HepG2 (cell line): Measurements from ENCODE around the gene NOL4L. TPM values are rescaled to one million over a fixed set of nuclear protein-coding genes. Genes with fewer than 3 reads are reported as not detected.
A peak's percentile ranks its signal among the peaks of the same experiment; 100 is the strongest.

Experiments used
- BRD4 ChIP-seq: sonication (generic); formaldehyde crosslinking; IDR thresholded peaks from 2 replicates; pipeline ENCODE4 v1.4.0; 2020; ENCODE audit warnings: missing genetic modification reagents
- DMAP1 ChIP-seq: IDR thresholded peaks from 2 replicates; pipeline ENCODE4 v1.6.1; 2016
- HNF4G ChIP-seq, 2 experiments: sonication (generic) in 1 of 2; formaldehyde crosslinking in 1 of 2; IDR thresholded peaks; 2 replicates each; pipeline versions ENCODE4 v1.4.0 to v1.6.1; 2011 to 2020; ENCODE audit warnings: borderline replicate concordance in 2 of 2, low read depth in 2 of 2, mild to moderate bottlenecking in 2 of 2, low read length in 1 of 2, missing genetic modification reagents in 1 of 2, moderate library complexity in 1 of 2
- LCORL ChIP-seq, 2 experiments: fragments of 450-650 bp in 1 of 2; sonication (generic) in 1 of 2; formaldehyde crosslinking in 1 of 2; IDR thresholded peaks; 2 replicates each; pipeline versions ENCODE4 v1.5.0 to v1.6.1; 2017 to 2020; ENCODE audit warnings: antibody characterized with exemption in 1 of 2, missing genetic modification reagents in 1 of 2
- PAX8 ChIP-seq: sonication (generic); formaldehyde crosslinking; IDR thresholded peaks from 2 replicates; pipeline ENCODE4 v1.8.0; 2022; ENCODE audit warnings: mild to moderate bottlenecking, missing genetic modification reagents, borderline replicate concordance
- SMAD9 ChIP-seq: sonication (generic); formaldehyde crosslinking; IDR thresholded peaks from 2 replicates; pipeline ENCODE4 v1.5.1; 2020; ENCODE audit warnings: mild to moderate bottlenecking, missing genetic modification reagents
- TBX2 ChIP-seq: sonication (generic); formaldehyde crosslinking; IDR thresholded peaks from 2 replicates; pipeline ENCODE4 v1.5.0; 2020; ENCODE audit warnings: missing genetic modification reagents, mild to moderate bottlenecking, borderline replicate concordance
- ZFY ChIP-seq: sonication (generic); formaldehyde crosslinking; IDR thresholded peaks from 2 replicates; pipeline ENCODE4 v1.4.0; 2020; ENCODE audit warnings: missing genetic modification reagents
- ZNF430 ChIP-seq: sonication (generic); formaldehyde crosslinking; IDR thresholded peaks from 2 replicates; pipeline ENCODE4 v1.9.0; 2021; ENCODE audit warnings: mild to moderate bottlenecking, missing genetic modification reagents
- ZNF552 ChIP-seq: sonication (generic); formaldehyde crosslinking; IDR thresholded peaks from 2 replicates; pipeline ENCODE4 v1.9.0; 2022; ENCODE audit warnings: missing genetic modification reagents, mild to moderate bottlenecking, borderline replicate concordance
- ZNF605 ChIP-seq: sonication (generic); formaldehyde crosslinking; IDR thresholded peaks from 2 replicates; pipeline ENCODE4 v1.8.0; 2022; ENCODE audit warnings: mild to moderate bottlenecking, missing genetic modification reagents
- ZNF607 ChIP-seq: sonication (generic); formaldehyde crosslinking; IDR thresholded peaks from 2 replicates; pipeline ENCODE4 v1.5.1; 2020; ENCODE audit warnings: missing genetic modification reagents, mild to moderate bottlenecking, borderline replicate concordance
- ZNF772 ChIP-seq: sonication (generic); formaldehyde crosslinking; IDR thresholded peaks from 2 replicates; pipeline ENCODE4 v1.5.0; 2020; ENCODE audit warnings: mild to moderate bottlenecking, missing genetic modification reagents
- polyA plus RNA-seq, 8 experiments: library from polyadenylated mRNA; depleted of rRNA in 3 of 8; stranded (reverse) in 7 of 8; unstranded in 1 of 8; fragments of >200 nt; fragmentation: Illumina TruSeq in 4 of 8; extraction: Trizol in 4 of 8; gene quantifications; 2 replicates each; pipeline versions ENCODE4 v1.2.1 to v1.2.3, GENCODE V29; 2011 to 2016; ENCODE audit warnings: low read depth in 4 of 8, missing spikeins in 1 of 8, mixed read lengths in 1 of 8; ENCODE audit not compliant: insufficient read depth in 1 of 8
- total RNA-seq, 5 experiments: library from RNA; depleted of rRNA; stranded (reverse); fragments of >200 nt; fragmentation: Illumina TruSeq; extraction: Trizol; gene quantifications; 2 replicates each; pipeline ENCODE4 v1.2.3, GENCODE V29; 2016; ENCODE audit warnings: low read depth in 1 of 5
- TF ChIP-seq, protein P1 (sequence below): IDR thresholded peaks from 2 replicates; pipeline ENCODE4 v1.6.1; 2018; ENCODE audit warnings: missing genetic modification reagents, mild to moderate bottlenecking, missing compliant biosample characterization
- TF ChIP-seq, protein P2 (sequence below): IDR thresholded peaks from 2 replicates; pipeline ENCODE4 v1.6.1; 2016; ENCODE audit warnings: low read depth, borderline replicate concordance
- TF ChIP-seq, protein P3 (sequence below): sonication (generic); formaldehyde crosslinking; IDR thresholded peaks from 2 replicates; pipeline ENCODE4 v1.4.0; 2020; ENCODE audit warnings: missing genetic modification reagents
- TF ChIP-seq, protein P4 (sequence below): sonication (generic); formaldehyde crosslinking; IDR thresholded peaks from 2 replicates; pipeline ENCODE4 v1.4.0; 2020; ENCODE audit warnings: mild to moderate bottlenecking, missing genetic modification reagents, borderline replicate concordance

NOL4L gene
- total and polyA plus RNA-seq, 2 of the 13 experiments (the other 11 are each of a cell fraction or from before 2014, with no cell fraction given), result 16.6 to 35.4 TPM

DNA sequence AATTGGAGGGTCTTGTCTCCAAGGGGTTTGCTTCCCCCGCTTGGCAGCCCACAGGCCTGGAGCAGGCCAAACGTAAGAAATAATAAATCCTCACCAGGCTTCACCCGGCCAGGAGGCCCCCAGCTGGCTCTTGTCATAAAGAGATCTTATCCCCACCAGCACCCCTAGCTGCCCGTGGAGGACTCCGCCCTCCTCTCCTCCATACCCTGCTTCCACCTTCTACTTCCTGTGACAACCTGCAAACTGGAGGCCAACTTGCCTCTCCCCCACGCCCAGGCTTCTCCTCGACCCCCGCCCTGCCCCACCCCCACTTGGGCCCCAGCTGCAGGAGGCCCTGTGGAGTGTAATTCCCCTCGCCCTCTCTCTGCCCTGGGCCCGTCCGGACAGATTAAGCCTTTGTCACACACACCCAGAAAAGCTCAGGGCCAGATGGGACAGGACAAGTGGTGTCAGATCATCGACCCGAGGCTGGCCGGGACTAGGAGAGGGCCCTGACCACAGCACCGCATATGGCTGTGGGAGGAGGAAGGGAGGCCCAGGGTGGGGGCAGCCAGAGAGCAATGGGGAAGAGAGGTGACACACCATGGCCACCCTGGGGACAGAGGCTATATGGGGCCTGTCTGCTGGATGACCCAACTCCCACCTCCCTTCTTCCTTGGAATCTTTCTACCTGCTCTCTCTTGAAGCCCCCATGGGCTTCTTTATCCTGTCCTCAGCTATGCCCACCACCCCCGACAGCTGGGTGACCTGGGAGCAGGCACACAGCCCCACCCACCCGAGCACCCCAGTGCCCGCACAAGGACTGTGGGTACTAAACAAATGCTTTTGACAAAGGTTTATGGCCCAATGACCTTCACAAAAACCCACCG, 3.9 kb downstream of the NOL4L start (continued):
- TF ChIP-seq, protein P1, sequence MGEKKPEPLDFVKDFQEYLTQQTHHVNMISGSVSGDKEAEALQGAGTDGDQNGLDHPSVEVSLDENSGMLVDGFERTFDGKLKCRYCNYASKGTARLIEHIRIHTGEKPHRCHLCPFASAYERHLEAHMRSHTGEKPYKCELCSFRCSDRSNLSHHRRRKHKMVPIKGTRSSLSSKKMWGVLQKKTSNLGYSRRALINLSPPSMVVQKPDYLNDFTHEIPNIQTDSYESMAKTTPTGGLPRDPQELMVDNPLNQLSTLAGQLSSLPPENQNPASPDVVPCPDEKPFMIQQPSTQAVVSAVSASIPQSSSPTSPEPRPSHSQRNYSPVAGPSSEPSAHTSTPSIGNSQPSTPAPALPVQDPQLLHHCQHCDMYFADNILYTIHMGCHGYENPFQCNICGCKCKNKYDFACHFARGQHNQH (CRISPR knock-in tag), result peak; percentile 49; the same call in 1 of the 2 replicates
- no peak for TF ChIP-seq LCORL (IDR thresholded peaks at IDR 0.05)
- peak; percentile 83 for TF ChIP-seq LCORL (CRISPR knock-in tag; IDR thresholded peaks at IDR 0.05)
- 0 out of 2 replicates have a peak, but pooled peaks have one; percentile 28 for TF ChIP-seq PAX8 (CRISPR knock-in tag)
- peak; percentile 63; the same call in 1 of the 2 replicates for TF ChIP-seq ZNF772
- 0 out of 2 replicates have a peak, but pooled peaks have one; percentile 17 for TF ChIP-seq ZNF607 (CRISPR knock-in tag)
- peak; percentile 43; the same call in 1 of the 2 replicates for TF ChIP-seq ZNF605 (CRISPR knock-in tag)
- TF ChIP-seq ZNF552 (CRISPR knock-in tag), result no peak
- TF ChIP-seq, protein P2, sequence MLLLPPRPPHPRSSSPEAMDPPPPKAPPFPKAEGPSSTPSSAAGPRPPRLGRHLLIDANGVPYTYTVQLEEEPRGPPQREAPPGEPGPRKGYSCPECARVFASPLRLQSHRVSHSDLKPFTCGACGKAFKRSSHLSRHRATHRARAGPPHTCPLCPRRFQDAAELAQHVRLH (CRISPR knock-in tag), result 0 out of 2 replicates have a peak, but pooled peaks have one; percentile 21
- 0 out of 2 replicates have a peak, but pooled peaks have one; percentile 19 for TF ChIP-seq HNF4G (IDR thresholded peaks at IDR 0.05; ENCODE audit: borderline replicate concordance, low read depth, low read length)
- TF ChIP-seq HNF4G (CRISPR knock-in tag; IDR thresholded peaks at IDR 0.05; ENCODE audit: borderline replicate concordance, low read depth), result no peak
- TF ChIP-seq SMAD9, result peak; percentile 21; the same call in 1 of the 2 replicates
- TF ChIP-seq ZFY (CRISPR knock-in tag), result peak; percentile 50; the same call in 1 of the 2 replicates
- TF ChIP-seq BRD4 (CRISPR knock-in tag), result 0 out of 2 replicates have a peak, but pooled peaks have one; percentile 48
- peak; percentile 38; the same call in 1 of the 2 replicates for TF ChIP-seq ZNF430
- peak; percentile 8; the same call in 1 of the 2 replicates for TF ChIP-seq DMAP1 (CRISPR knock-in tag)
- TF ChIP-seq TBX2 (CRISPR knock-in tag), result peak; percentile 16; the same call in 1 of the 2 replicates
- TF ChIP-seq, protein P3, sequence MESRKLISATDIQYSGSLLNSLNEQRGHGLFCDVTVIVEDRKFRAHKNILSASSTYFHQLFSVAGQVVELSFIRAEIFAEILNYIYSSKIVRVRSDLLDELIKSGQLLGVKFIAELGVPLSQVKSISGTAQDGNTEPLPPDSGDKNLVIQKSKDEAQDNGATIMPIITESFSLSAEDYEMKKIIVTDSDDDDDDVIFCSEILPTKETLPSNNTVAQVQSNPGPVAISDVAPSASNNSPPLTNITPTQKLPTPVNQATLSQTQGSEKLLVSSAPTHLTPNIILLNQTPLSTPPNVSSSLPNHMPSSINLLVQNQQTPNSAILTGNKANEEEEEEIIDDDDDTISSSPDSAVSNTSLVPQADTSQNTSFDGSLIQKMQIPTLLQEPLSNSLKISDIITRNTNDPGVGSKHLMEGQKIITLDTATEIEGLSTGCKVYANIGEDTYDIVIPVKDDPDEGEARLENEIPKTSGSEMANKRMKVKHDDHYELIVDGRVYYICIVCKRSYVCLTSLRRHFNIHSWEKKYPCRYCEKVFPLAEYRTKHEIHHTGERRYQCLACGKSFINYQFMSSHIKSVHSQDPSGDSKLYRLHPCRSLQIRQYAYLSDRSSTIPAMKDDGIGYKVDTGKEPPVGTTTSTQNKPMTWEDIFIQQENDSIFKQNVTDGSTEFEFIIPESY (CRISPR knock-in tag), result no peak
- TF ChIP-seq, protein P4, sequence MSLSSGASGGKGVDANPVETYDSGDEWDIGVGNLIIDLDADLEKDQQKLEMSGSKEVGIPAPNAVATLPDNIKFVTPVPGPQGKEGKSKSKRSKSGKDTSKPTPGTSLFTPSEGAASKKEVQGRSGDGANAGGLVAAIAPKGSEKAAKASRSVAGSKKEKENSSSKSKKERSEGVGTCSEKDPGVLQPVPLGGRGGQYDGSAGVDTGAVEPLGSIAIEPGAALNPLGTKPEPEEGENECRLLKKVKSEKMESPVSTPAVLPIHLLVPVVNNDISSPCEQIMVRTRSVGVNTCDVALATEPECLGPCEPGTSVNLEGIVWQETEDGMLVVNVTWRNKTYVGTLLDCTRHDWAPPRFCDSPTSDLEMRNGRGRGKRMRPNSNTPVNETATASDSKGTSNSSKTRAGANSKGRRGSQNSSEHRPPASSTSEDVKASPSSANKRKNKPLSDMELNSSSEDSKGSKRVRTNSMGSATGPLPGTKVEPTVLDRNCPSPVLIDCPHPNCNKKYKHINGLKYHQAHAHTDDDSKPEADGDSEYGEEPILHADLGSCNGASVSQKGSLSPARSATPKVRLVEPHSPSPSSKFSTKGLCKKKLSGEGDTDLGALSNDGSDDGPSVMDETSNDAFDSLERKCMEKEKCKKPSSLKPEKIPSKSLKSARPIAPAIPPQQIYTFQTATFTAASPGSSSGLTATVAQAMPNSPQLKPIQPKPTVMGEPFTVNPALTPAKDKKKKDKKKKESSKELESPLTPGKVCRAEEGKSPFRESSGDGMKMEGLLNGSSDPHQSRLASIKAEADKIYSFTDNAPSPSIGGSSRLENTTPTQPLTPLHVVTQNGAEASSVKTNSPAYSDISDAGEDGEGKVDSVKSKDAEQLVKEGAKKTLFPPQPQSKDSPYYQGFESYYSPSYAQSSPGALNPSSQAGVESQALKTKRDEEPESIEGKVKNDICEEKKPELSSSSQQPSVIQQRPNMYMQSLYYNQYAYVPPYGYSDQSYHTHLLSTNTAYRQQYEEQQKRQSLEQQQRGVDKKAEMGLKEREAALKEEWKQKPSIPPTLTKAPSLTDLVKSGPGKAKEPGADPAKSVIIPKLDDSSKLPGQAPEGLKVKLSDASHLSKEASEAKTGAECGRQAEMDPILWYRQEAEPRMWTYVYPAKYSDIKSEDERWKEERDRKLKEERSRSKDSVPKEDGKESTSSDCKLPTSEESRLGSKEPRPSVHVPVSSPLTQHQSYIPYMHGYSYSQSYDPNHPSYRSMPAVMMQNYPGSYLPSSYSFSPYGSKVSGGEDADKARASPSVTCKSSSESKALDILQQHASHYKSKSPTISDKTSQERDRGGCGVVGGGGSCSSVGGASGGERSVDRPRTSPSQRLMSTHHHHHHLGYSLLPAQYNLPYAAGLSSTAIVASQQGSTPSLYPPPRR (CRISPR knock-in tag), result no peak
